ENCODE measurements around the gene EYS.

DNA sequence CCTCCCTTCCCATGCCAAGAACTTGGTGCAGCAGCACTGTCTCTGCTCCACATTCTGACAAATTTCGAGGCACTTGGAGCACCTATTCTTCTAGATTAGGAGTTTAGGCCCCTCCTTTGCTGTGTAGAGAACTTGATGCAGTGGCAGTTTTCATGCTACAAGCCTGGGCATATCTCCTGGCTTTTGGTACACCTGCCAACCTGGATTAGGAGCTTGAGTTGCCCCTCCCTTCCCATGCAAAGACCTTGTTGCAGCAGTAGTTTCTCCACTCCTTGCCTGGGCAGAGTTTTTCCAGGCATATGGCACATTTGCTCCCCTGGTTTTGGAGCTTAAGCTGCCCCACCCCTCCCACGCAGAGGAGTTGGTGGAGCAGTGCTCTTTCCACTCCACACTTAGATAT, 956.1 kb downstream of the EYS start:
- TF ChIP-seq, protein P1, sequence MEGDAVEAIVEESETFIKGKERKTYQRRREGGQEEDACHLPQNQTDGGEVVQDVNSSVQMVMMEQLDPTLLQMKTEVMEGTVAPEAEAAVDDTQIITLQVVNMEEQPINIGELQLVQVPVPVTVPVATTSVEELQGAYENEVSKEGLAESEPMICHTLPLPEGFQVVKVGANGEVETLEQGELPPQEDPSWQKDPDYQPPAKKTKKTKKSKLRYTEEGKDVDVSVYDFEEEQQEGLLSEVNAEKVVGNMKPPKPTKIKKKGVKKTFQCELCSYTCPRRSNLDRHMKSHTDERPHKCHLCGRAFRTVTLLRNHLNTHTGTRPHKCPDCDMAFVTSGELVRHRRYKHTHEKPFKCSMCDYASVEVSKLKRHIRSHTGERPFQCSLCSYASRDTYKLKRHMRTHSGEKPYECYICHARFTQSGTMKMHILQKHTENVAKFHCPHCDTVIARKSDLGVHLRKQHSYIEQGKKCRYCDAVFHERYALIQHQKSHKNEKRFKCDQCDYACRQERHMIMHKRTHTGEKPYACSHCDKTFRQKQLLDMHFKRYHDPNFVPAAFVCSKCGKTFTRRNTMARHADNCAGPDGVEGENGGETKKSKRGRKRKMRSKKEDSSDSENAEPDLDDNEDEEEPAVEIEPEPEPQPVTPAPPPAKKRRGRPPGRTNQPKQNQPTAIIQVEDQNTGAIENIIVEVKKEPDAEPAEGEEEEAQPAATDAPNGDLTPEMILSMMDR (IDR thresholded peaks at IDR 0.05), result no peak
- TF ChIP-seq POLR2A (IDR thresholded peaks at IDR 0.05) (no peak), POLR2AphosphoS5 (IDR thresholded peaks at IDR 0.05) (no peak)
